Measurements from ENCODE around the gene MED22.

MED22 gene

DNA sequence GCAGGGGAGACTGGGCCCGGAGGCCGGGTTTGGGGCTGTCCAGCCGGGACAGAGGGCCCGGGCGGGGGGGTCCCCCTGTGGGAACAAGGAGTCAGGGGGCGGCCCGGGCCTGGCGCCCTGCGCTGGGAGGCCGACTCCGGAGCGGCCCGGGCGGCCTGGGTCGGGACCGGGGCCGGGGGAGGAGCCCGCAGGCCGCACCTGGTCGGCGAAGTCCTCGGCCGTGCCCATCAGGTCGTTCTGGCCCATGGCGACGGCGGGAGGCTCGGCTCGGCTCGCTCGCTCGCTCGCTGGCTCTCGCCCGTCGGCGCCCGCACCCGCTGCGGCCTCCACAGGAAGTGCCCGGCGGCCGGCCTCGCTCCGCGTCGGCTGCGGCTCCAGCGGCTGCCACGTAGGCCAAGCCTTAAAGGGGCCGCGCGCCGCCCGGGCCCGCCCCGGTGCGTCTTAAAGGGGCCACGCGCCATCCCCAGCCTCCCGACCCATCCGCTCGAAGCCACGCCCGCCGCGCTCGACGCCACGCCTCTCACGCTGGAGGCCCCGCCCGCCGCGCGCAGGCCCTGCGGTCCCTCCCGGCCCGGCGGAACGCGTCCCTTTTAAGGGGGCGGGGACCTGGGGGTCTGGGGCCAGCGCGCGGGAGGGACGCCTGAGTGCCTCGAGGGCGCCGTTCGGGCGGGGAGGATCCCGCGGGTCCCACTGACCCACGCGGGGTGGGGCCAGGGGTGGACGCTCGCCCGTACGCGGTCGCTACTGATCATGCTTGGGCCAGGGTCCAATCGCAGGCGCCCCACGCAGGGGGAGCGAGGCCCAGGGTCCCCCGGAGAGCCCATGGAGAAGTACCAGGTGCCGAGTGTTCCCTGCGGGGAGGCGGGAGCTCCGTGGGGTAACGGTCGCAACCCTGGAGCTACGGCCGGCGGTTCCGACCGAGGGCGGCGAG, 28.1 kb upstream of the MED22 start, which contains the start of the genes STKLD1 and SURF4:
TSS of gene STKLD1 (plus strand) at position 643 of the 931 bp plus-strand sequence. CDS start at position 751, 108 bp downstream.
TSS of gene SURF4 (minus strand) at position 337 of the 931 bp plus-strand sequence. CDS start at position 246, 91 bp downstream.
- DNase-seq, result peak; percentile 77

GRCh38 chr9:133375116-133375723, 27.3 kb upstream of the MED22 start:
- DNase-seq, result no peak

DNA sequence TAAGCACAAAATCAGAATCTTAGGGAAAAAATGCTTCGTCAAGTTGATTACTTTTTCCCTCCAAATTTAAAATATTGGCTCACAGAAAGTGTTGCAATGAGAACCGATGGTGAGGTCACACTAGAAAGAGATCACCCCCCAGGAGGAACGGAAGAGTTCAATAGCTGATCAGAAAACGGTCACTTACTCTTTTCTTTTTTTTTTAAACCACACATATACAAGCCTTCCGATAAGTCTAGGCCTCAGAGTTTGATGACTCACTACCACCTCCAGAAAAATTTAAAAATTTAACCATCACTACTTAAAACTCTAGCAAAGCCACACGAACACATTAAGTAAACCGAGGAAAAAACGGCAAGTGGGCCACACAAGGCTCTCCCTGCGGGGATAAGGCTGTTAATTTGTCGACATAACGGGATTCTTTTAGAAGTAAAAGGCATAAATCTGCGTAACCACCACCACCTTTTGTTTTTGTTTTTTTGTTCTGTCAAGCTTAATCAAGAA, 26.7 kb upstream of the MED22 start:
- DNase-seq, result no peak

GRCh38 chr9:133372144-133372543, 24.2 kb upstream of the MED22 start:
- no peak for DNase-seq

- no peak for DNase-seq
Observed at GRCh38 chr9:133371261-133371711, 23.4 kb upstream of the MED22 start.

DNA sequence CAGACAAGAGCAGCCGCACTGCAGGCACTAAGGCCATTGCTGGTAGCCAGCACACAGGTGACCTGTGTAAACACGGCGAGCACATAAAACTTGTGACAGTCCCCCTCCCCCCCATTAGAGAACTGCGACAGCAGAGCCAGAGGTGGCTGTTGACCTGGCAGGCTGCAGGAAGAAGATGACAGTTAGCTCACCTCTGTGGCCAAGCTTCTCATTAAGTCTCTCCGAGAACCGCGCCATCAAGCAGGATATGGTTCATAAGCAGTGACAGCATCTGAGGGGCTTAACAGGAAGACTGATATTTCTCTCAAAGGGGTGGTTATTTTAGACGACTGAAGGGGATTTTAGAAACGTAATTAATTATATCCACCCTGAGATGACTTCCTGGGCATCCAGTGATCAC, 22.8 kb upstream of the MED22 start:
- no peak for DNase-seq

DNA sequence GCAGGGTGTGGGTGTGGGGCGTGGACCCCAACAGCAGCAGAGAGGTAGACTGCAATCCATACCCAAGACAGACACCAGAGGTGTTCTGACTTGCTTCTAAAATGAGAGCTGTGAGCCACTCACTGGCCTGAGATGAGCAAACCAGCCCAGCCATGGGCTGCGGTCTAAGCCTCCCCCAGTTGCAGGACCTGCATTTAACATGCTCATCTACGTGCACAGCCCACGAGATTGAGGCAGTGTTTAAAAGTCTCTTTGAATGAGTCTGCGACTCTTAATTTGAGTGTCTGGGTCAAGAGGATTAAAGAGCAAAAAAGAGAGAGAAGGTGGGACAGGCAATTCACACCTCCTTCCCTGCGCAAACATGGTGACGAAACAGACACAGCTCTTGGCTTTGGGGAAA, 22.0 kb upstream of the MED22 start:
- DNase-seq, result no peak

DNA sequence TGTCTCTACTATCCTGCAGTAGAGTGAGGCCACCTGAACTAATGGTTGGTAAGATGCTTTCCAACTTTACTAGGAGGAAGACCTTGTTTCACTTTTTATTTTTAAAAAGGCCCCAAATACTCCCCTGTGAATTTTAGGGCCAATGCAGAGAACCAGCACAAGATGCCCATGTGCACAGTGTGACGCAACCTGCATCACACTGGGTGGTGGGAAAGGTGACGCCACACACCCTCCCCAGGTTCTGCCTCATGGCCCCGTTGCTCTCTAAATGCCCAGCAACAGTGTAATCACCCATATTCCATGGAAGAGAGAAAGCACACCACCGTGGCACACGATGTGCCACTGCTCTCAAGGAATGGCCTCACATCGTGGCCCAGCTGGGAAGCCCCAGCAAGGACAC, 21.5 kb upstream of the MED22 start:
- no peak for DNase-seq

DNA sequence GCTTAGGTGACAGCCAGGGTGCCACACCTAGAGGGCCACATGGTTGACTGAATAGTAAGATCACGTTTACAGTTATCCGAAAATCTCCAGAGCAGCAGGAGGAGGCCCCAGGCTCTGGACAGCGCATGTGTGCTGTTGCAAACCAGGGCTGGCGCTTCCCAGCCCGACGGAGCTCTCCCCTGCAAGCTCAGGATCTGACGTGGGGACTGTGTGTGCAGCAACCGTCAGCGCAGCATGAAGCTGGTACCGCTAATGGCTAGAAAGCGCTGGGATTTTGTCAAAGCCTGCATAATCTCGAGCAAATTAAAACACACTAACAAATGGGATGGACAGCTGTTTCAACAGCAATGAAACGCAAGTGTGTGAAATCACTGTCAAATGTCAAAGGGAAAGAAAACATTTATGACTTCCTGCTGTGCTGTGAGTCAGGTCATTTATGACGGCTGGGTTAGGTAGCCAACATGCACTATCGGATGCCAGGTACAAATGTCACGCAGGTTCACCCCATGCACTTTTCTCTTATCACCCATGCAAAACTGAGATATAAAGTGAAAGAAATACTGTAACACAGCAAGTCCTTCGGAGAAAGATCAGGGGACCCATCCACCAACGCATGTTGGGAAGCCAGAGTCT, 20.4 kb upstream of the MED22 start:
- DNase-seq, result no peak

- no peak for DNase-seq
Observed at GRCh38 chr9:133367778-133368177, 19.8 kb upstream of the MED22 start.

- no peak for DNase-seq
Observed at GRCh38 chr9:133367221-133367620, 19.3 kb upstream of the MED22 start.

DNA sequence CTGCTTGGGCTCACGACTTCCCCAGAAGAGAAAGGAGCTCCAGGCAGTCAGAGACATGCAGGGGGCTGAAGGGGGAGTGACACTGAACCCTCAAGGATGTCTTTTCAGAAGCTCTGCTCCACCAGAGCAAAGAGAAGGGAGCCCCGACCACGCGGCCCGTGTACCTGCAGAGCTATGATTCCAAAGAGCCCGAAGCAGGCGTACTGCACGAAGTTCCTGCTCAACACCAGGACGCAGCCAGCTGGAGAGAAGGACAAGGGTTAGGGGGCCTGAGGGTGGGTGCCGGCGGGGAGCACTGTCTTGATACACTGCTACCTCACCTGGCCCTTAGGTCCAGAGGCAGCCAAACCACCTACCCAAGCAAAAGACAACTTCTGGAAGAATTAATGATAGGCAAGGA, 18.5 kb upstream of the MED22 start:
- no peak for DNase-seq

- no peak for DNase-seq
Observed at GRCh38 chr9:133362359-133363044, 14.6 kb upstream of the MED22 start.

DNA sequence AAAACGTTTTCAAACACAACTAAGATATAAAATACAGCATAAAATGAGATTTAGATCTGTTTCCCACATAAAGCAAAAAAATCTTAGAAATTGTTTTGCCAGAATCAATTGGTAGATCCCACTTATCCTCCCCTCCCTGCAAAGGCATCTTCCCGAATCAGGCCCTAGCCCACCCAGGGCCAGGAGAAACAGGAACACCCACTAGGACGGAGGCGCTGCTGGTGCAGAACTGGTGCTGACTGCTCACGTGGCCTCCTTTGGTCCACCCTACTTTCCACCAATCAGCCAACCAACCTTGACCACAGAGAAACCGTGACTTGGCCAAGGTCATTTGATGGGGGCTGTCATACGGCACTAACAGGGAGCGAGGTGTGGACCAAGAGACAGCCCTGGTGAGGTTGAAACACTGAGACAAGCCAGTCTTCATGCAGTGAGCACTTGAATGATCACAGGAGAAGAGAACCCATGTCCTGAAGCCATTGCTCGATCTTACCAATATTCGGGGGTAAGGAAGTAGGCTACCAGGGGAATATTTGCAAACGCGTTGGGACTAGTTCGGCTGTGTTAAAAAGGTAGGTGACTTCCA, 13.7 kb upstream of the MED22 start:
- DNase-seq, result no peak

GRCh38 chr9:133360400-133361393, 12.8 kb upstream of the MED22 start:
- no peak for DNase-seq

DNA sequence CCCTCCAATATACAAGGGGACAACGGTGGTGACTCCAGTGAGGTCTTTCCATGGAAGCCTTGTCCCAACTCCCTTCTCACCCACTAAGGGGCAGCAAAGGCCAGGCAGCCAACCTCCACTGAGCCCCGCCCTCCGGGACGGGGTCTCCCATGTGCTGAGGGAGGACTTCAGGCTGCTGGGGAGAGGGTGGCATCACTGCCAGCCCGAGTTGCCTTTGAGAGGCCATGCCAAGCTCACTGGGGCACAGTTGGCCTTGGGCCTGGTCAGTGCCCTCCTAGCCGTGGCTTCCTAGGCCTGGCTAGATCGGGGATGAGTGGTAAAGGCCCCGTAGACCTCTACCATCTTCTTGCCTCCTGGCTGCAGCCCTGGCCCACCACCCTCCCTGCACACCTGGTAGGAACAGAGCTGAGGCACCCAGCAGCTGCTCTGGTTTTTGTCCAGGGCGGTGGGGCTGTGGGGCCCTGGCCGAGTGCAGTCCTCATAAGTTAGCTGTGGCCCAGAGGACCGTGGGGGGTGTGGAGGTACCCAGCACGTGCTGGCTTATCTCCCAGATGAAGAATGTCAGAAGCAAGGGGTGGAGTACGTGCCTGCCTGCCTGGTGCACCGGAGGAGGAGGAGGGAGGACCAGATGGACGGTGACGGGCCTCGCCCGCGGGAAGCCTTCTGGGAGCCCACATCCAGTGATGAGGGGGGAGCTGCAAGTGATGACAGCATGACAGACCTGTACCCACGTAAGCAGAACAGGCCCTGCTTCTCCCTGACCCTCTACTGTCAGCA, 11.7 kb upstream of the MED22 start:
- DNase-seq, result no peak

DNA sequence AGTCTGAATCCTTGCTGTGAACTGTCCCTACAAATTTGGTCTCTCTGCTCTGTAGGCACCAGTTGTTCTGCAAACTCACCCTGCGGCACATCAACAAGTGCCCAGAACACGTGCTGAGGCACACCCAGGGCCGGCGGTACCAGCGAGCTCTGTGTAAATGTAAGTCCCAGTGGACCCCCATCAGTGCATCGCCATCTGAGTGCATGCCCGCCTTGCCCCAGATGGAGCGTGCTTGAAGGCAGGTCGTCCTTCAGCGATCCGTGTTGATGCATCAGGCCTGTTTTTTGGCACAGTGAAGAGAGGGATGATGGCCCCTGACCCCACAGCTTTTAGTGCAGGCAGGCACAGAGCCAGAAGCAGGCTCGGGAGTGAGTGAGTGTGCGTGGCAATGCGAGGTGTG, 9.7 kb upstream of the MED22 start:
- no peak for DNase-seq

DNA sequence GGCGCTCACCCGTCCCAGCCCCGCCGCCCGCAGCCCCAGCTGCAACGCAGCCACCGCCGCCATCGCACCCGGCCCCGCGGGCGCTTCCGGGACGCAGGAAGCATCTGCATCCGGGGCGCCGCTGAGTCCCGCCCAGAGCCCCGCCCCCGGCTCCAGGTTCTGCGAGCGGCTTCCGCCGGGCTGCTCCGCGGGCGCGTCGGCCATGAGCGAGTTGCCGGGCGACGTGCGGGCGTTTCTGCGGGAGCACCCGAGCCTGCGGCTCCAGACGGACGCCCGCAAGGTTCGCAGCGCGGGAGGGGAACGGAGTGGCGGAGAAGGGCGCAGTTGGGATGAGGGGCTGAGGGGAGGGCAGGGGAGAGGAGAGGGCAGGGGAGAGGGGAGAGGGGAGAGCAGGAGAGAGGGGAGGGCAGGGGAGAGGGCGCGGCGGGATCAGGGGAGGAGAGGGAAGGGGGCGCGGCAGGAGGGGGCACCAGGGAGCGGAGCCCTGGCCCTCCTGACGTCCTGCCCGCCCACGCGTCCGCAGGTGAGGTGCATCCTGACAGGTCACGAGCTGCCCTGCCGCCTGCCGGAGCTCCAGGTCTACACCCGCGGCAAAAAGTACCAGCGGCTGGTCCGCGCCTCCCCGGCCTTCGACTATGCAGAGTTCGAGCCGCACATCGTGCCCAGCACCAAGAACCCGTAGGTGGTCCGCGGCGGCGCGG, 8.6 kb upstream of the MED22 start, which contains the start of the genes SURF1 and SURF2:
TSS of gene SURF1 (minus strand) at position 97 of the 701 bp plus-strand sequence. CDS start at position 63, 34 bp downstream.
TSS of gene SURF2 (plus strand) at position 160 of the 701 bp plus-strand sequence. CDS start at position 203, 43 bp downstream.
- peak; percentile 41 for DNase-seq

GRCh38 chr9:133355881-133356357, 8.0 kb upstream of the MED22 start:
- DNase-seq, result no peak
